ENCODE results near the gene WDR27. TPM values are rescaled to one million over a fixed set of nuclear protein-coding genes. Genes with fewer than 3 reads are reported as not detected.
A peak's percentile ranks its signal among the peaks of the same experiment; 100 is the strongest.

The WDR27 gene
- total RNA-seq, 1 donor from 2014 or later = 27.5 TPM

DNA sequence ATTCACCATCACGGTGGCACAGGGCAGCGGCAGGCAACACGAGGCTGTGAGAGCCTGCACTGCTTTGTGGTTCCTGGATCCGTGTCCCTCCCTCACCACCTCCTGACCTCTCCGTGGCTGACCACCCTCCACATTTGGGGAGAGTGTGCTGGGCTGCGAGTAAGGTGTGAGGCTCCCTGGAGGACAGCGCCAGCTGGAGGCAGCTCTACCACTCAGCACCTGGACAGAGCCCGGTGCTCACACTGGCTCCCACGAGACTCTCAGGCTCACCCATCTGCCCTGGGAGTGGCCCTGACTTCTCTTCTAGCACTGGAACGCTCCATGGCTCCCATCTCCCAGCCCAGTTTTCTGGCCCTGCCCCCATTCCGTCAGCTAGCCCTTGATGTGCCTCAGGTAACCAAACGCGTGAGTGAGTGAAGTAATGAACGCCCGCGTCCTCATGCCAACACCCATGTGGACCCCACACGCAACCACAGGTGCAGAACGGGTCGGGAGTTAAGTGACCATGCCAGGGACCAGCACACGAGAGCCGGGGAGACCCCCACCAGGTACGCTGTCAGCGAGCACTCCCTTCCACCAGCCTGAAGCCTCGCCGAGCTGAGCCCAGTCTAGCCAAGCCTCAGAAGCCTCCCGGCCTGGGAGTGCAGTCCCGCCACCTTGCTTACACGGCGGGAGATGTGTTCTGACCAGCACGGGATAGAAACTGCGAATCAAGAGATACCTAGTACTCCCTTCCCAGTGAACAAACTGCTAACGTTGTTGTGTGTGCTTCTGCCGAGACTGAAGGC lies 137.2 kb downstream of the WDR27 start:
- no peak for DNase-seq (ENCODE audit: low read depth)

DNA sequence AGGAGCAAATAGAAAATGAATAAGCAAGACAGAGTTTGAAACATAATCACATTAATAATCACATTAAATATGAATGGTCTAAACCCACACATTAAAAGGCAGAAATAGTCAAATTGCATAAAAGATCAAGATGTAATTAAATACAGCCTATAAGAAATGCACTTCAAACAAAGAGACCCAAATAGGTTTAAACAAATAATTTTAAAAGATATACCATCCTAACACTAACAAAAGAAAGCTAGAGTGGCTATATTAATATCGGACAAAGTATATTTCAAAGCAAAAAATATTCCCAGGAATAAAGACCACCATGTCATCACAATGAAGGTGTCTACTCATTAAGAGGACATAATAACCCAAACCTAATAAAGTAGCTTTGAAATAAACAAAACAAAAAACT lies 140.2 kb downstream of the WDR27 start:
- DNase-seq (ENCODE audit: low read depth) = no peak

GRCh38 chr6:169559592-169559991 lies 142.2 kb downstream of the WDR27 start:
- no peak for DNase-seq (ENCODE audit: low read depth)

GRCh38 chr6:169558774-169559441 lies 142.9 kb downstream of the WDR27 start:
- no peak for DNase-seq (ENCODE audit: low read depth)

GRCh38 chr6:169558378-169558773 lies 143.5 kb downstream of the WDR27 start:
- DNase-seq (ENCODE audit: low read depth) = no peak

- no peak for DNase-seq (ENCODE audit: low read depth)
These were observed 143.9 kb downstream of the WDR27 start for GRCh38 chr6:169557887-169558286.

GRCh38 chr6:169556758-169557548 lies 144.9 kb downstream of the WDR27 start:
- no peak for DNase-seq (ENCODE audit: low read depth)

- no peak for DNase-seq (ENCODE audit: low read depth)
These were observed 145.7 kb downstream of the WDR27 start for GRCh38 chr6:169555971-169556617.

GRCh38 chr6:169545982-169546381 lies 155.8 kb downstream of the WDR27 start:
- DNase-seq (ENCODE audit: low read depth) = peak; percentile 4

DNA sequence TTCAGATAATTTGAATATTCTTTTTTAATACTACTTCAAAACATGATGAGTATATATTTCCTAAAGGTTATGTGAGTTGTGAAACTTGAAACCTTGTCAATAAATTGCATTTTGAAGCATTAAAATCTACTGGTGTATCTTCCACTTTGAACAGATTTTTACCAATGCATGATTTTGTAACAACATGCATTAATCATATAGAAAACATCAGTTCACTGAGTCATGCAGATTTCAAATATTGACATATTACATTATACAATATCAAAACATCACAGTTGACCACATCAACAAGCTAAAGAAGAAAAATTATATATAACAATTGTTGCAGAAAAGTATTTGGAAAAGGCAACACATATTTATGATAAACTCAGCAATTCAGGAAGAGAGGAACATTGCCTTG lies 158.1 kb downstream of the WDR27 start:
- DNase-seq (ENCODE audit: low read depth) = no peak

DNA sequence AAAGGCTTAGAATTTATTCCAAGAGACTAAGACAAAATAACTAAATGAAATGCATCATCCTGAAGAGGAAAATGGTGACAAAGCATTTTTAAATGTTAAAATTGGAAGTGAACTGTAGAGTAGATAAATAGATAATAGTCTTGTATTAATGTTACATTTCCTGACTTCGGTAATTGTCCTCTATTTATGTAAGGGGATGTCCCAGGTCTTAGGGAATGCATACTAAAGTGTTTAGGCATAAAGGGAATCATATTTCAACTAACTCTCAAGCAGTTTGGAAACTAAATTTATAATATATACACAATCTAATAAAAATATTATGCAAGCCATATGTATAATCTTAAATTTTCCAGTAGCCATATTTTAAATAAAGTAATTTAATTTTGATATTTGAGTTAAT lies 159.3 kb downstream of the WDR27 start:
- no peak for DNase-seq (ENCODE audit: low read depth)

- DNase-seq (ENCODE audit: low read depth) = no peak
These were observed 162.5 kb downstream of the WDR27 start for GRCh38 chr6:169539176-169539897.

DNA sequence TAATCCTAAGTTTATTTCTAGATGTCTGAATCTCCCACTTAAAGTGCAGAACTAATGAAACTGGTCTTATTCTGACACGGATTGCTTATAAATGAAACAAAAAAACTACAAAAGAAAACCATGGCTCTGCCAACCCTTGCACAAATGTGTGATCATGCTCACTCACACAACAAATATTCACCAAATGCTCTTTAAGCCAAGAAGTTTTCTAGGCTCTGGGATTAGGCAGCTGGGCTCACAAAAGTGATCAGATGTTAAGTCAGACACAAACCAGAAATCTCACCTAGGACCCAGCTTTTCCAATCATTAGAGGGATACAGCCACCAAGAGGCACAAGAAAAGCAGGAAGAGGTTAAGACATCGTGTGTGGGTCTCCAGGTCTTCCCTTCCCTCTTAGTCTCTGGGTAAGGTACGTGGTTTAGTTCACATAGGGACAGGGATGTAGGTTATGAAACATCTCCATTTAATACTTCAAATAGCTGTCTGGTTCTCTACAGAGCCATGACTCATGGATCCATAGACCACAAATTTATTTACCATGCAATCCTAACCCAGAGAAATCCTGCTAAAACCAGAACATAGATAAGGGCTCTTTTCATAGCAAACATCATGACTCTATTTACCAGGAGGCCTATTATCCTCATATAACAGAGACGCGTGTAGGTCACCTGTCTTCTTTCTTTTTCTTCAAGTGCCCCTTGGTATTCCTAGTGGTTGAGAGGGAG lies 165.2 kb downstream of the WDR27 start:
- peak; percentile 63 for DNase-seq (ENCODE audit: low read depth)

DNA sequence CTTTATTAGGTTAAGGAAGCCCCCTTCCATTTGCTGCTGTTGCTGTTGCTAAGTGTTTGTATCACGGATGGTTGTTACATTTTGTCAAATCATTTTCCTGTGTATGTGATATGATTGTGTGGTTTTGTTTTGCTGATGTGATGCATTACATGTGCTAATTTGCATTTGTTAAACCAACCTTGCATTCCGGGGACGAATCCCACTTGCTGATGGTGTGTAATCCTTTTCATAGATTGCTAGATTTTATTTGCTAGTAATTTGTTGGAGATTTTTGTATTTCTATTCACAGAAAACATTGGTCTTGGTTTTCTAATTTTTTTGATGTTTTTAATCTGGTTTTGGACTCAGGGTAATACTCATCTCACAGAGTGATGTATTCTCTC lies 167.8 kb downstream of the WDR27 start:
- DNase-seq (ENCODE audit: low read depth) = no peak

GRCh38 chr6:169533301-169534038 lies 168.4 kb downstream of the WDR27 start:
- peak; percentile 37 for DNase-seq (ENCODE audit: low read depth)

DNA sequence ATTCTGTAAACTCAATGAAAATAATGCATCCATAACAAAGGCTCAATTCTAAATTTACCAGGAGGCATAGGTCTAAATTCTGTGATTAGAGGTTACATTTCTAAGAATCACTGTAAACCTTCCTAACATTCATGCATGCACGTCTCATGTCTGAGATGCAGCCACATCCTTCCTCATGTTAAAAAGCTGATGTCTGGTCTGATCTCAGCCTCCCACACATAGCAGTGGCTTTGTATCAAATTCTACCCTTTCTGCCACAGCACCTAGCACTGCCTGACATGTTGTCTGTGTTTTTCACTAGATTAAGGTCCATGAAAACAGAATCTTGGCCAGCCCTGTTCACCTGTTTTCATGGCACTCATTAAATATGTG lies 171.1 kb downstream of the WDR27 start:
- DNase-seq (ENCODE audit: low read depth) = peak; percentile 5

GRCh38 chr6:169529931-169530751 lies 171.7 kb downstream of the WDR27 start:
- peak; percentile 95 for DNase-seq (ENCODE audit: low read depth)

DNA sequence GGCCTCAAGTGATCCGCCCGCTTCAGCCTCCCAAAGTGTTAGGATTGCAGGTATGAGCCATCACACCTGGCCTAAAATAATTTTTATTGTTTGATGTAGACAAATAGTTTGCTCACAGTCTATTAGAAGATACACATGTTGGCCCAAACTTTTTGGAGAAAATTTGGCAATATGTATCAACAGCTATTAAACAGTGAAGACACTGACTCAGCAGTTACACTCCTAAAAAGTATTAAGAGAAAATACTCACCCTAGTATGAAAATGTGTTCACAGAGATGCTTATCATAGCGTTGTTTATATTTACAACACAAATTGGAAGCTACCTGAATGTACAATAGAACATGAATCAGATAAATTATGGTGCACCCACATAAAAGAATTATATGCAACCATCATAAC lies 173.1 kb downstream of the WDR27 start:
- DNase-seq (ENCODE audit: low read depth) = no peak

- peak; percentile 70 for DNase-seq (ENCODE audit: low read depth)
These were observed 174.5 kb downstream of the WDR27 start for GRCh38 chr6:169527306-169527705.

Data from renal cortical epithelial cell (primary cell).